Activated naive CD4-positive, alpha-beta T cell treated with anti-CD3 and anti-CD28 coated beads, Interleukin-2, amount 10 ng/mL, durations not matched to agents 7 days and 5 days (primary cell): ENCODE measurements around the gene PGAM4.
"Not testable (repeated sequence)": the region's sequence is repeated elsewhere in the genome, so short reads cannot be mapped to it uniquely, and the experiment has no call there.

Experiments used
- CTCF ChIA-PET: fragments of 350-600 bp; sonication (Branson Sonifier 250); formaldehyde crosslinking; loops from one replicate; lab custom pipeline; 2021; ENCODE audit warnings: antibody characterized with exemption; lab: Charles Lee
- DNase-seq: peaks from one replicate; pipeline ENCODE4 v3.0.0-alpha.2; 2020
- H3K27ac Mint-ChIP-seq: one replicate; pipeline ENCODE4 v1.8.0; 2021; ENCODE audit warnings: mild to moderate bottlenecking, moderate library complexity, mixed read lengths
- H3K27me3 Mint-ChIP-seq: one replicate; pipeline ENCODE4 v1.8.0; 2021; ENCODE audit warnings: mild to moderate bottlenecking, mixed read lengths
- H3K36me3 Mint-ChIP-seq: one replicate; pipeline ENCODE4 v1.8.0; 2021; ENCODE audit warnings: mixed read lengths
- H3K4me1 Mint-ChIP-seq: one replicate; pipeline ENCODE4 v1.8.0; 2021; ENCODE audit warnings: mixed read lengths
- H3K4me3 Mint-ChIP-seq: one replicate; pipeline ENCODE4 v1.8.0; 2021; ENCODE audit warnings: mild to moderate bottlenecking, moderate library complexity, mixed read lengths
- H3K9me3 Mint-ChIP-seq: one replicate; pipeline ENCODE4 v1.8.0; 2021; ENCODE audit warnings: mixed read lengths

The PGAM4 gene

DNA sequence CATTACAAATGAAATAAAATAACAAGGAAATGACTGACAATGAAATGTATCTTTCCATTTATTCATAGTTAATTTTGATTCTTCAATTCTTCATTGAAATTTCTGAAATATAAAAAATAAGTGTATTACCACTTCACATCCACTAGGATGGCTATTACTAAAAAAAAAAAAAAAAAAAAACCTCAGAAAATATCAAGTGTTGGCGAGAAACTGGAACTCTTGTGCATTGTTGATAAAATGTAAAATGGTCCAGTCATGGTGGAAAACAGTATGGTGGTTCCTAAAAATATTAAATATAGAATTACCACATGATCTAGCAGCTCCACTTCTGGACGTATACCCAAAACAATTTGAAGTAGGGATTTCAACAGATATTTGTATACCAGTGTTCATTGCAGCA, 22.9 kb downstream of the PGAM4 start:
- H3K36me3 Mint-ChIP-seq = no peaks in the 10 kb centered on the region
- no peak for DNase-seq
- no peak overlapping the region for H3K27ac Mint-ChIP-seq
- no peaks in the 10 kb centered on the region for H3K27me3 Mint-ChIP-seq
- CTCF ChIA-PET = no interaction called here
- H3K4me1 Mint-ChIP-seq = peaks cover 3% of the 10 kb centered on the region
- H3K4me3 Mint-ChIP-seq = no peak overlapping the region
- no peaks in the 10 kb centered on the region for H3K9me3 Mint-ChIP-seq

DNA sequence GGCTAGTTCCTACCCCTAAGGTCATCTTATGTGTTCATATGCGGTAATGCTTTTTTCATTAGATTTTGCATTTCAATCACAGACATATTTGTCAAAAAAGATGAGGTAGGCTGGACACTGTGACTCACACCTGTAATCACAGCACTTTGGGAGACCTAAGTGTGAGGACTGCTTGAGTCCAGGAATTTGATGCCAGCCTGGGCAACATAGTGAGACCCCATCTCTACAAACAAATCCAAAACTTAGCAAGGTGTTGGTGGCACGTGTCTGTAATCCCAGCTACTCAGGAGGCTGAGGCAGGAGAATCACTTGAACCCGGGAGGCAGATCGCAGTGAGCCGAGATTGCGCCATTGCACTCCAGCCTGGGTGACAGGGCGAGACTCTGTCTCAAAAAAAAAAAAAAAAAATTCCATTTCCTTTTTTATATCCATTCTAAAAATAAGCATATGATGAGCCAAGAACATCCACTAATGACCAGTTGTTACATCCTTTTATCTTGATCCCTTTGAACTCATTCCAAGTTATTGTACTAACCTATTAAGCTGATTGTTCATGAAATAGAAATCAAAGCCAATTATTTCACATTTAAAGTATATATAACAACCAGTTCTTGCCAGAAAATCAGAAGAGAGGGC, 23.4 kb downstream of the PGAM4 start:
- Mint-ChIP-seq H3K4me1 (peaks cover 3% of the 10 kb centered on the region), H3K27ac (no peak overlapping the region), H3K4me3 (no peak overlapping the region), H3K36me3 (no peaks in the 10 kb centered on the region), H3K27me3 (no peaks in the 10 kb centered on the region), H3K9me3 (no peaks in the 10 kb centered on the region)
- DNase-seq = no peak
- CTCF ChIA-PET = no interaction called here

DNA sequence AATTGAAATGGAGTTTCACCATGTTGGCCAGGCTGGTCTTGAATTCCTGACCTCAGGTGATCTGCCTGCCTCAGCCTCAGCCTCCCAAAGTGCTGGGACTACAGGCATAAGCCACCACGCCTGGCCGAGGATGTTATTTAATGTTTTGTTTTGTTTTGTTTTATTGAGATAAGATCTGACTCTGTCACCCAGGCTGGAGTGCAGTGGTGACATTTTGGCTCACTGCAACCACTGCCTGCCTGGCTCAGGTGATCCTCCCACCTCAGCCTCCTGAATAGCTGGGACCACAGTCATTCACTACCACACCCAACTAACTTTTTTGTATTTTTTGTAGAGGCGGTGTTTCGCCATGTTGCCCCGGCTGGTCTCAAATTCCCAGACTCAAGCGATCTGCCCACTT, 24.4 kb downstream of the PGAM4 start:
- CTCF ChIA-PET = not testable (repeated sequence)

DNA sequence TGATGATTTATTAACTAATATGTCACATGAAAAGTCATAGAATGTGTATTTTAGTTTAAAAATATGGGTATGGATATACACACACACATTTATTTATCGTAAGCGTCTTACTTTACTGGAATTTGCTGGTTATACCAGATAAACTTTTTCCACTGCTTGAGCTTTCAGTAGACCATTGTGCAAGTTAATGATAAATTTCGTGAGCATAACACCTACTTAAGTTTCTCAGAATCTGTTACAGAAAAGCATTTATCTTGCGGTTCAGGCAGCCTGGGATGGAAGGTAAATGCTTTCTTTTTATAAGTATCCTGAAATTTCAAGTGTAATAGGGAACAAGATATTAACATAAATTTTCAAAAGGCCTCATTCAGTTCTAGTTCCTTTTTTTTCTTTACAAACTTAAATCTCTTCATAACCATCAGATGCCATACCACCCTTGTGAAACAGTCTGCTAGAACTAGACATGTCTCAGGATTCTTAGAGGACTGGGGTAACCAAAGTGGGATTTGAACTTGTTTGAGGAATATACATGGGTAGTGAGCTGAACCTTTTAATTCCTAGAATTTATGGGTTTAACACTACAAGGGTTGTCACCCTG, 31.3 kb downstream of the PGAM4 start:
- Mint-ChIP-seq H3K27ac (no peak overlapping the region), H3K4me3 (no peak overlapping the region), H3K9me3 (no peaks in the 10 kb centered on the region), H3K4me1 (peaks cover 1% of the 10 kb centered on the region), H3K27me3 (no peaks in the 10 kb centered on the region), H3K36me3 (no peaks in the 10 kb centered on the region)
- CTCF ChIA-PET = no interaction called here
- no peak for DNase-seq

More for the DNA sequence above, 24.4 kb downstream of the PGAM4 start:
- not testable (repeated sequence) for H3K9me3 Mint-ChIP-seq, H3K36me3 Mint-ChIP-seq, DNase-seq, H3K4me1 Mint-ChIP-seq, H3K4me3 Mint-ChIP-seq, H3K27ac Mint-ChIP-seq, H3K27me3 Mint-ChIP-seq

DNA sequence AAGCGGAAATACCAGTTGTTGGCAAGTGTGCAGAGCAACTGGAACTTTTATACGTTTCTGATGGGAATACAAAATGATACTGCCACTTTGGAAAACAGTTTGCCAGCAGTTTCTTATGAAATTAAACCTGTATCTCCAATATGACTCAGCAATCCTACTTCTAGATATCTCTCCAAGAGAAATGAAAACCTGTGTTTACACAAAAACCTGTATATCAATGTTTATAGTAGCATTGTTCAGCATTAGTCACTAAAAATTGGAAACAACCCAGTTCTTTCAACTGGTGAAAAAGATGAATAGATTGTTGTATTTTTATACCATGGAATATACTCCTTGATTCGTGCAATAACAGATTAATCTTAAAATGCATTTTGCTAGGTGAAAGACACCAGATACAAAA, 32.1 kb downstream of the PGAM4 start:
- no peak overlapping the region for H3K27ac Mint-ChIP-seq

DNA sequence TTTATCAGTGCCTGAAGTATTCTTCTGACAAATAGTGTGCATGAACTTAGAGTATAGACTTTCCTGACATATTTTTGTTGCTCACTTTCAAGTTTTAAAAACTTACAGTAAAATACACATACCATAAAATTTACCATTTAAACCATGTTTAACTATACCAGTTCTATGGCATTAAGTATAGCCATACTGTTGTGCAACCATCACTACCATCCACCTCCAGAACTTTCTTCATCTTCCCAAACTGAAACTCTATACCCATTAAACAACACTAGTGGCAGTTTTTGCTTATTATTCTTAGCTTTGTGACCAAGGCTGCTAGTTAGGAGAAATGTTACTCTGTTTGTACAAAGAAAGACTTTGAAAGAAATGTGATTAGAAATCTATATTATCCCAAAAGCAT, 33.1 kb downstream of the PGAM4 start:
- Mint-ChIP-seq H3K4me3 (no peak overlapping the region), H3K36me3 (peaks cover 5% of the 10 kb centered on the region), H3K27me3 (no peaks in the 10 kb centered on the region), H3K4me1 (no peaks in the 10 kb centered on the region), H3K9me3 (no peaks in the 10 kb centered on the region), H3K27ac (no peak overlapping the region)
- no peak for DNase-seq
- CTCF ChIA-PET = no interaction called here

More for the DNA sequence above, 32.1 kb downstream of the PGAM4 start:
- Mint-ChIP-seq H3K27me3 (no peaks in the 10 kb centered on the region), H3K4me1 (no peaks in the 10 kb centered on the region), H3K9me3 (no peaks in the 10 kb centered on the region), H3K4me3 (no peak overlapping the region), H3K36me3 (peaks cover 5% of the 10 kb centered on the region)
- CTCF ChIA-PET = no interaction called here
- no peak for DNase-seq

DNA sequence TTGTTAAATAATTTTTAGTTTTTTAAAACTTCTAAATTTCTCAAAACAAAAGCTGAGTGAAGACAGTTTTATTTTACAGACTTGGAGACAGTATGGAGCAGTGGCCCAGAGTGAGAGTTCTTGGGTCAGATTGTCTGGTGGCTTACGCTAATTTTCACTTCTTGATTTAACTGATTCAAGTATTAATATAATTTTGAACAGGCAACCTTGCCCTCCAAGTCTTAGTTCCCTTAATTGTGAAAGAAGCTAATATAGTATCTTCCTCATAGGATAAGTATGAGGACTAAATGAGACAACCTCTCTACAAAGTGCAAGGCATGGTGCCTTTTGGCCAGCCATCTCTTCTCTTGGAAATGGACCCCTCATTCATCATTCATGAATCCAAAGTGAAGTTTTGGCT, 33.6 kb downstream of the PGAM4 start:
- H3K4me1 Mint-ChIP-seq = no peaks in the 10 kb centered on the region
- no peak for DNase-seq
- H3K27me3 Mint-ChIP-seq = no peaks in the 10 kb centered on the region
- H3K4me3 Mint-ChIP-seq = no peak overlapping the region
- CTCF ChIA-PET = no interaction called here
- peaks cover 5% of the 10 kb centered on the region for H3K36me3 Mint-ChIP-seq
- no peak overlapping the region for H3K27ac Mint-ChIP-seq
- no peaks in the 10 kb centered on the region for H3K9me3 Mint-ChIP-seq

DNA sequence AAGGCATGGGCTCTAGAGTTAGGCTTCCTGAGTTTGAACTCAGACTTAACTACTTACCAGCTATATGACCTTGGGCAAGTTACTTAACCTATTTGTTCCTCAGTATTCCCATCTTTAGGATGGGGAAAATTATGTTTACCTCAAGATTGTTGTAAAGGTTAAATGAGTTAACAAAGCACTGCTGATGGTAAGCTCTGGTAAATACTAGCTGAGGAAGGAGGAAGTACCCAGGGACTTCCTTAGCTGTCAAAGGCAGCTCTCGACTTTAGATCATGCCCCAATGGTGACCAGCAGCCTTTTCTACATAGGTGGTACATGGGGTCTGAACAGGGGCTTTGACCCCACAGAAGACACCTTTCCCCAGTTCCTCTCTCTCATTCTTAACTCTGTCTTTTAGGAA, 38.9 kb downstream of the PGAM4 start:
- H3K27ac Mint-ChIP-seq = no peak overlapping the region
- H3K9me3 Mint-ChIP-seq = no peaks in the 10 kb centered on the region
- no peak for DNase-seq
- H3K4me3 Mint-ChIP-seq = no peak overlapping the region
- H3K4me1 Mint-ChIP-seq = peaks cover 4% of the 10 kb centered on the region
- peaks cover 9% of the 10 kb centered on the region for H3K36me3 Mint-ChIP-seq
- no peaks in the 10 kb centered on the region for H3K27me3 Mint-ChIP-seq
- CTCF ChIA-PET = no interaction called here

DNA sequence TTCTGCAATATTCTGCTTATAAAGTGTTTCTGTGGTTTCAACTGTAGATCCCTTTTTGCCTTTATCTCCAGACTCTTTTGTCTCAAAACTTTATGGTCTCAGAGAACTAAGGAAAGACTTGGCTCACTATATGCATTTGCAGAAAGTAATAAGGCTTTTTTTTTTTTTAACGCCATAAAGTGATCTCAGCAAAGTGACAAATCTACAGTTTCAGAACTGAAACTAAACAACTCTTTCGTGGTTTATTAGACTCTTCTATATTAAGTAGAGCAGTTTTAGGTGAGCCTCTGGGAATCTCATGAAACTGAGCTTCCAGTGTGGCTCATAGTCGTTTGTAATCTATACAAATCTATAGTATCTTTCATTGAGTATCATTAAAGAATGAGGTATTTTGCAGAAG, 43.7 kb downstream of the PGAM4 start:
- Mint-ChIP-seq H3K27me3 (no peaks in the 10 kb centered on the region), H3K36me3 (peaks cover 6% of the 10 kb centered on the region), H3K4me3 (no peak overlapping the region), H3K27ac (no peak overlapping the region), H3K9me3 (no peaks in the 10 kb centered on the region), H3K4me1 (peaks cover 5% of the 10 kb centered on the region)
- CTCF ChIA-PET = no interaction called here
- DNase-seq = no peak

DNA sequence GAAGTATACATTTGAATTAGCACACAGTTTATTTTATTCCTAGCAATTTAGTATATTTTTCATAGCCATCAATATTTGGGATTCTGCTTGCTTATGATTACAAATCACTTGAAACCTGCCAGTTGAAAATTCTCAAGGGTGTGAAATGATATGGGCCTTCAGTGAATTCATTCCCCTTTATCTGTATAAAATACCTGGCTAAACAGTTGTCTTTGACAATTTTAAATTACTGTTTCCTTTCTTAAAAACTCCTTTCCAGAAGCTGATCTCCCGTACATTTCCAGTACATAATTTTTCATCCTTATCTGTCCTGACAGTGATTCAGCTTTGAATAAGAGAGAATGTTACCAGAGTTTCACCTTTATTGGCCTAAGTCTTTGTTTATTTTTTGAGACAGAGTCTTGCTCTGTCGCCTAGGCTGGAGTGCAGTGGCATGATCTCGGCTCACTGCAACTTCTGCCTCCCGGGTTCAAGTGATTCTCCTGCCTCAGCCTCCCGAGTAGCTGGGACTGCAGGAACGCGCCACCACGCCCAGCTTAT, 45.0 kb downstream of the PGAM4 start:
- H3K27me3 Mint-ChIP-seq = no peaks in the 10 kb centered on the region
- CTCF ChIA-PET = no interaction called here
- H3K36me3 Mint-ChIP-seq = peaks cover 6% of the 10 kb centered on the region
- no peak for DNase-seq
- peaks cover 5% of the 10 kb centered on the region for H3K4me1 Mint-ChIP-seq
- no peaks in the 10 kb centered on the region for H3K9me3 Mint-ChIP-seq
- H3K4me3 Mint-ChIP-seq = no peak overlapping the region
- no peak overlapping the region for H3K27ac Mint-ChIP-seq

DNA sequence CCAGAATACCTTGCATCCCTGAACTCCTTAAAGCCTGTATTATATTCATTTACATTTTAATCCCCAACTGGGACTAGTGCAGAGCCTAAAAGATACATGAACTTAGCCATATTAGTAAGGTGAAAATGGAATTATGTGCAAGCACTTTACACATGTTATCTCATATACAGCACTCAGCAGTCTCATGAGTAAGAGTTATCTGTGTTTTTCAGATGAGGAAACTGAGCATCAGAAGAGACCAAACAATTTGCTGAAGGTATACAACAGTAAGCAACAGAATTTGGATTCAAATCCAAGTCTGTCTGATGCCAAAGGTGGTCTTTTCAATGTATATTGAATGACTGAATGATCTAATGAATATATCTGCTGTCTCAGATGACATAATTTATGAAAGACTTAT, 46.7 kb downstream of the PGAM4 start:
- H3K27ac Mint-ChIP-seq = no peak overlapping the region

DNA sequence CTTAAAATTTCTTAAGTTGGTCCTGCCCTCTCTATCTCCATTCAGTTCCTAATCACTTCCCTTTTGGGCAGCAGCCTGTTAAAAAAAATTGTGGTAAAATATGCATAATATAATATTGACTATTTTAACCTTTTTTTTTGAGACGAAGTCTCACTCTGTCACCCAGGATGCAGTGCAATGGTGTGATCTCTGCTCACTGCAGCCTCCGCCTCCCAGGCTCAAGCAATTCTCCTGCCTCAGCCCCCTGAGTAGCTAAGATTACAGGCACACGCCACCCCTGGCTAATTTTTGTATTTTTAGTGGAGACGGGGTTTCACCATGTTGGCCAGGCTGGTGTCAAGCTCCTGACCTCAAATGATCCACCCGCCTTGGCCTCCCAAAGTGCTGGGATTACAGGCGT, 50.1 kb downstream of the PGAM4 start:
- peaks cover 14% of the 10 kb centered on the region for H3K4me1 Mint-ChIP-seq
- CTCF ChIA-PET = interaction anchor here (0.8 to 1.3 kb wide), 2 partner anchors 107 to 173 kb away, joined by 3 read pairs; no protein-coding TSS in a partner anchor
- not testable (repeated sequence) for H3K9me3 Mint-ChIP-seq, H3K27me3 Mint-ChIP-seq, H3K4me3 Mint-ChIP-seq, DNase-seq, H3K36me3 Mint-ChIP-seq
- H3K27ac Mint-ChIP-seq = peak overlapping the region; percentile 33

More for the DNA sequence above, 46.7 kb downstream of the PGAM4 start:
- Mint-ChIP-seq H3K27me3 (no peaks in the 10 kb centered on the region), H3K9me3 (no peaks in the 10 kb centered on the region), H3K36me3 (peaks cover 4% of the 10 kb centered on the region), H3K4me3 (no peak overlapping the region), H3K4me1 (peaks cover 7% of the 10 kb centered on the region)
- no peak for DNase-seq
- CTCF ChIA-PET = no interaction called here

DNA sequence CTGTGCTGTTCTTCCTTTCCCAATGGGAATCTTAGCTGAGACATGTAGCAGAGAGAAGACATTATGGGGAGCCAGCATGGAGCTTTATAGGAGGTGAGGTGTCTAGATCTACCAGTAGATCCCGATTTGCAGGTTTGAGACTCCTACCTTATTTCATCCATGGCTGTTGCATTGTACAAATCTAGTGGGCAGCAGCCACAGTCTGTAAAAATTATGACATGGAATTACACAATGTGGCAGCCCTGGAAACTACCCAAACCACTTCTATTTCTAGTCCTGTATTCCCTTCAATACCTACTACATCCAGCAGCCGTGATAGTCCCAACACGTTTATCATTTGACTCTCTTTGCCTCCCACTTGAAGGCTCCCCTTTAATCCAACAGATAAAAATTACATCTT, 50.9 kb downstream of the PGAM4 start:
- Mint-ChIP-seq H3K4me1 (peaks cover 14% of the 10 kb centered on the region), H3K4me3 (no peak overlapping the region), H3K9me3 (no peaks in the 10 kb centered on the region), H3K27me3 (no peaks in the 10 kb centered on the region), H3K27ac (no peak overlapping the region), H3K36me3 (peaks cover 2% of the 10 kb centered on the region)
- DNase-seq = no peak
- CTCF ChIA-PET = interaction anchor here (1.0 to 1.3 kb wide), 2 partner anchors 151 to 173 kb away, joined by 3 read pairs; no protein-coding TSS in a partner anchor
